ENCODE measurements around the gene LPCAT1.

The LPCAT1 gene

DNA sequence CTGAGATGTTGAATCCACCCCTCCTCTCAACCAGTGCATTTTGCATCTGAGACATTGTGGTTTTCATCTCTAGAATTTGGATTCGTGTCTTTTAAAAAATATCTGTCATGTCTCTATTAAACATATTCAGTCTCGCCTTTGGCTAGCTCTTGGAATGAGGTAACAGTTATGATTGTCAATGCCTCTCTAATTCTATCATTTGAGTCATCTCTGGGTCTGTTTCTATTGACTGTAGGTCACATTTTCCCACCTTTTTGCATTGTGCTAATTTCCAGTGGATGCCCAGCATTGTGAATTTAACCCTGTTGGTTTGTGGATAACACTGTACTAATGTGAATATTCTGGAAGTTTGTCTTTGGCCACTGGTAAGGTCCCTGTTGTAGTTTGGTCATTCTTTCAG lies 70.1 kb downstream of the LPCAT1 start:
- FAIRE-seq (no peak), DNase-seq (ENCODE audit: insufficient read length, low spot score) (no peak)

DNA sequence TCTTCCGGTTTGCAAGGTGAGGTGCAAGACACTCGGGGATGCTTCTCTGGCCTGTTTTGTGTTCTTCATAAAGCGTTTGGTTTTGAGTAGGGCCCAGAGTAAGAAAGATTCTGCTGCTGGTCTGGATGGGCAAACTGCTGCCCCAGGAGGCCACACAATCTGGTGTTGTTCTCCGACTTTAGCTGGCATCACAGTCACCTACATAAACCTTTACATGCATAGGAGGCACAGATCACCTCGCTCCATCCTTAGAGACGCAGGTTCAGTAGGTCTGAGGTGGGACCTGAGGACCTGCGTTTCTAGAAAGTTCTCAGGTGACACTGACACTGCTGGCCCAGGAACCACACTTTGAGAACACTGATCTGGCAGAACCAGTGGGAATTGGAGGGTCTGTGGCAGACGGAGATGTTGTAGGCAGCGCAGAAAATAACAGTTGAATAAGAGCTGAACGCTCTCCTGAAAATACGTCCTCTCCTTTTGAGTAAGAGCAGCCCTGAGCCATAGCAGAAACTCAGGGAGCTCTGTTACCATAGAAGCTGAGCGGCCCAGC lies 74.6 kb downstream of the LPCAT1 start:
- FAIRE-seq (no peak), DNase-seq (ENCODE audit: insufficient read length, low spot score) (no peak)

DNA sequence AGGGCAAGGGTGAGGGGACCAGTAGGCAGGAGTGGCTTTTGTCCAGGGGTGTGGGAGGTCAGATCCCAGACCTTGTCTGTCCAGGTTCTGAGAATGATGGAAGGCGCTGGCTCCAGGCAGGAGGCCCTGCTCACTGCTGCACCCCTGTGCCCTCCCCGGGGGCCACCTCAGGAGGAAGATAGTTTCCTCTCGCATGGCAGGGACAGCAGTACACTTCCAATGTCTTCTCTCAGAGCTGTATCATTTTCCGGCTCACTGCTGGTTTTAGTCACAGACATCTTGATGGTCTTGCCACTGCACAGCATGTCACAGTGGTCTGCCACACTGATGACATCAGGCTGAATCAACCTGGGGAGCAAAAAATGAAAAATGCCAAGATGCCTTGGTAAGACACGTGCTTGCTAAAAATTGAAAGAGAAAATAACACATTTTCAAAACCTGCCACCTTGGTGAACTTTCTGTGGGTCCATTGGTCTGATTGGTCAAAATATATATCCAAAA lies 75.2 kb downstream of the LPCAT1 start:
- FAIRE-seq = no peak

DNA sequence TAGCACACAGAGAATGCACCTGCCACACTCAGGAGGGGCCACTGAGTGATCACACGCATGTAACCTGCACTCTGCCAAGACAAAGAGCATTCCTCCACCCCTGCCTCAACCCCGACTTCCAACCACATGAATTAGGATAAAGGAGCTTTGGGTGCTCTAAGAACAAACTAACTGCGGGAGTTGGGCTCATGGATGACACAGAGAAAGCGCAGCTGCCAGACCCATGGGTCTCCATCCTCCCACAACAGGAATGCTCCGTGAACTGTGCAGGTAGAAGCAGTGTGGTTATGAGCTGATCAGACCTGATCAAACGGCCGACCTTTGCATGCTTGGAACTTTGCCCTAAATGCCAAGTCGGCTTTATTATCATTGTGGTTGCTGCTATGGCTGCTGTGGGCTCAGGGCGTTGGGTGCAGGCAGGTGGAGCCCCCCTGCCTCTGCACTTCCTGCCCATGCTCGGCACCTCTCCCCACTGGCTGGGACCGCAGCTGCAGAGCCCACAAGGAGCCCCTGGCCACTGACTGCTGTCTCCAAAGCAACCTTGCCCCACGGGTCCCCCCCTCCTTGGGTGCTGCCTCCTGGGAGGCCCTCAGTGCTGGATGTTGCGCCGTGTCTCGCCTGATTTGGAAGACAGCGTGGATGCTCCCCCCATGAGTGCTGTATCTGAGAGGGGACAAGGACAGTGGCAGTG lies 75.9 kb downstream of the LPCAT1 start:
- no peak for FAIRE-seq
- DNase-seq (ENCODE audit: insufficient read length, low spot score) = no peak

More for the DNA sequence above, 75.2 kb downstream of the LPCAT1 start:
- DNase-seq (ENCODE audit: insufficient read length, low spot score) = no peak

DNA sequence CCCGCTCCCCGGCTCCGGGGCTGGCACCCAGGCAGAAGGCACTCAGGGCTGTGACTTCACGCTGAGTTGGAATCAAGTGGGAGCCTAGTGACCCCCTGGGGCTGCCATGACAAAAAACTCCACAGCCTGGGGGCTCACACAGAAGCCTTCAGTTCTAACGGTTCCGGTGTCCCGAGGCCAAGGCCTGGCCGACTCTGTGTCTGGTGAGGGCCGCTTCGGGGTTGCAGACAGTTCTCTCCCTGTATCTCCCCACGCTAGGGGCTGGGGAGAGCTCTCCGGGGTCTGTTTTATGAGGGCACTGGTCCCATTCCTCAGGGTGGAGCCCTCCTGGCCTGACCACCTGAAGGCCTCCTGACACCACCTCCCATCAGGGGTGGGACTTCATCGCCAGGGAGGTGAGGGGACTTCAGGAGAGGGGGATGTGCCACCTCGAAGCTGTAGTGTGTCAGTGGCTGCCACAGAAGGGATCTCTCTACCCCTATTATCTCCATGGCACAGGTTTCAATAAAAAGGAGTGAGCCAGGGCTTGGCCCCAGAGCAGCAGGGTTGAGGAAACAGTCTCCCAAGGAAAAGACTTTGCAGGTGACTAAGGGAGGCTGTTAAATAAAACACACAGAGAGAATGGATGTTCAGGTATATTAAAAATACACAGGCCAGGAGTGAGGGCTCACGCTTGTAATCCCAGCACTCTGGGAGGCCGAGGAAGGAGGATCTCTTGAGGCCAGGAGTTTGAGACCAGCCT lies 77.0 kb downstream of the LPCAT1 start:
- no peak for FAIRE-seq

DNA sequence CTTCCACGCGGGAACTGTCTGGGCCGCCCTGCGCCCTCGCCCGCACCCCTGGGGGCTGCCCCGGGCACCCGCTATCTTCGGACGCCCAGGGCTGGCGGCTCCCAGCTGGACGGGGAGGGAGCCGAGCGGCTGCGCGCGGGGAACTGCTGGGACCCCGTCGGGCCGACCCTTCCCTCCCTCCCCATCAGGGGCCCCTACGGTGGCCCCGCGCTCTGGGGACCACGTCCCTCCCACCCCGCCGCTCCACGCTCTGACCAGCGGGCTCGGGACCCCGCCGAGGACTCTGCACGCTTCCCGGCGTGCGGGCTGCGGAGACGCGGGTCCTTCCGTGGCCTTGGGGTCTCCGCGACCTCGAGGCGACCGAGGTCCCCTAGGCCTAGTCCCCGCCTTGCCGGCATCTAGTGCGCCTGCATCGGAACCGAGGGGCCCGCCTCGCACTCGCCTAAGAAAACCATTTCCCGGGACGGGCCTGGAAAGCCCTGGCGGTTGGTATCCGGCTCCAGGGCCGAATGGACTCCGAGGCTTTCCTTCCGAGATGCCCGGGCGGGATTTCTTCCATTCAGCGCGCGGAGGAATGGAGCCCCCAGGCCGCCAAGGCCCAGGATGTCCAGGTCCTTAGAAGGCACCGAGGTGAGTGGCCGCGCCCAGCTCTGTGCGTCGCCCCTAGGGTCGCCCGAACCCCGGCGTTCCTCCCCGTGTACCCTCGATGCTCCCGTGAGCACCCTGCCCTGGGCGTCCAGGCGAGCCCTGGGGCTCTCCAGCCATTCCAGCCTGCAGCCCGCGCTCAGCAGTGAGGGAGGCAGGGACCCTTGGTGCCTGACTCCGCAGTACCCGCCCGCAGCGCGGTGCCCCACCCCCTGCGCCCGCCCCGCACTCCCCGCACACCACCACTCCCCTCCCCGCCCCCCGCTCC lies 77.8 kb downstream of the LPCAT1 start:
- FAIRE-seq (no peak), DNase-seq (ENCODE audit: insufficient read length, low spot score) (no peak)

More for the DNA sequence above, 77.0 kb downstream of the LPCAT1 start:
- DNase-seq (ENCODE audit: insufficient read length, low spot score) = no peak

DNA sequence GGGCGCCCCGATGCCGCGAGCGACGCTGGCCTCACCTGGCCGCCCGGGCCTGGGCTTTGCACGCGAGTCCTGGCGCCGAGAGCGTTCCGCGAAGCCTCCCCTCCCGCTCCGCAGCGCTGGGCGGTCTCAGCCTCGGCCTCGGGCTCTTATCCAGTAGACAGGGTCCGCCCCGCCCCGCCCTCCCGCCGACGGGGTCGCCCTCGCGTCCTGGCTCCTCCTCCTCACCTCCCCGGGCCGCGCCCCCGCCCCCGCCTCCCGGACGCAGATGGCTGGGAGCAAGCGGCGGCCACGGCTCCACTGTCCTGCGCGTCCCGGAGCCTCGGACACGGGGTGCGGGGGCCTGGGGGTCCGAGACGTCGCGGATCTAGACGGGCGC lies 78.5 kb downstream of the LPCAT1 start, which contains the start of gene SLC6A3:
Gene SLC6A3, minus strand, starts transcription at position 128 of the 376 bp plus-strand sequence. CDS start 2,243 bp downstream, outside the sequence.
- no peak for DNase-seq (ENCODE audit: insufficient read length, low spot score)
- no peak for FAIRE-seq

DNA sequence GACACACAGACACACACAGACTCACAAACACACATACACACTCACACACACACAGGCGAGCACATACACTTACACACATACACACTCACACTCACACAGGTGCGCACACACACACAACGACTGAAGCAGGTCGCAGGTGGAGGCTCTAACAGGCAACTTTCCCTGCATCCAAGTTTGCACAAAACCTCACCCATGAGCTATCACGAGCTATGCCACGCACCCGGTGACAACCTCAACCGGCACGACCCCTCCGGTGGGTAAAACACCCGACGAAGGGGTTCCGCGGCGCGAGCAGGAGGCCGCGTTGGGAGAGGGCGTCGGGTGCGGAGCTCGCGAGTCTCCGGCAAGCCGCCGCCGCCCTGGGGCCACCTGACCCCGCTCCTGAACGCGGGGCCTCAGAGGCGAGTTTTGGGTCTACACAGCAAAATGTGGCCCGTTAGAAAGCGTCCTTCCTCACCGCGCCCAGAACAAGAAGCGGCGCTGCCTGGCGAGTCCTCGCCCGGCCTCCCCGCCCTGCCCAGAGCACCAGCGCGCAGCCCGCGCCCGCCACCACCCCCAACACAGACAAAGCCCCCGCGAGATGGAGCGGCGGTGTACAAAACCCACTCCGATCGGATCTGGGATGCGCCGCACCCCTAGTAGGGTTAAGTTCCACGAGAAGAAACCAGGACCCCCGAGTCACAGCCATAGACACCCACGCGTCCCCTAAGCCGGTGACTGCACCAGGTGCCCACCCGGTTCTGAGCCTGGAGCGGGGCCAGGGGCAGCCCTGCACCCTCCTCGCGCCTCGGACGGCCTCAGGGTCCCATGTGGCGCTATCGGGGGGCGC lies 79.2 kb downstream of the LPCAT1 start:
- no peak for FAIRE-seq
- DNase-seq (ENCODE audit: insufficient read length, low spot score) = no peak

DNA sequence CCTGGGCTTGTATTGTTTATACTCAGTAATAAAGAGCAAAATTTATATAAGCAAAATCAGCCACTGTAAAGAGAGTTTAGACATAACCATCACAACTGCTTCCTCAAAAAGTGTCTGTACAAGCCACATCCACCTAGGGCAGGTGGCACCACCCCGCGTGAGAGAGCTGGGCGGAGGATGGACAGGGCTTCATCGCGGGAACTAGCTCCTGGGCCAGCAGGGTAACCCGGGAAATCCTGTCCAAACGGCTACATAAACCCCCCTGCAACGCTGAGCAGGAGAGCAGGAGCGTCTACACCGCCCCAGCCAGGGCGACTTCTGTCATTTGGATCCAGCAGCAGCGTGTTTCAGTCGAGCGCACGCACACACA lies 79.8 kb downstream of the LPCAT1 start:
- DNase-seq (ENCODE audit: insufficient read length, low spot score) (no peak), FAIRE-seq (no peak)

DNA sequence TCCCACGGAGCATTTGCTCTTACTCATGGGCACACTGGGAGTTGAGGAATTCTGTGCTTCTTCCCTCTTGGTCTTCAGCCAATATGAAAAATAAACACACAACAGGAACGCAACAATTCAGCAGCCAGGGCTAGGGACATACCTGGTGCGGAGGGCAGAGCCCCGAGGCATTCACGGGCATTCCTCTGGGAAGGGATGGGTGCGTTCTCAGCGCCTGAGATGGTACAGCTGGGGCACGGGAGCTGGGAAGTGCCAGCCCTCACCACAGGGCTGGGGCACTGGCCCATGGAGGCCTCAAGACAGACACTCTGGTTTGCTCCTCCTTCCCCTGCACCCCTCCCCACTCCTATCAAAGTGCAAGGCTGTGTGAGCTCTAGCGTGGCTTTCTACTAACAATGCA lies 80.6 kb downstream of the LPCAT1 start:
- no peak for FAIRE-seq

DNA sequence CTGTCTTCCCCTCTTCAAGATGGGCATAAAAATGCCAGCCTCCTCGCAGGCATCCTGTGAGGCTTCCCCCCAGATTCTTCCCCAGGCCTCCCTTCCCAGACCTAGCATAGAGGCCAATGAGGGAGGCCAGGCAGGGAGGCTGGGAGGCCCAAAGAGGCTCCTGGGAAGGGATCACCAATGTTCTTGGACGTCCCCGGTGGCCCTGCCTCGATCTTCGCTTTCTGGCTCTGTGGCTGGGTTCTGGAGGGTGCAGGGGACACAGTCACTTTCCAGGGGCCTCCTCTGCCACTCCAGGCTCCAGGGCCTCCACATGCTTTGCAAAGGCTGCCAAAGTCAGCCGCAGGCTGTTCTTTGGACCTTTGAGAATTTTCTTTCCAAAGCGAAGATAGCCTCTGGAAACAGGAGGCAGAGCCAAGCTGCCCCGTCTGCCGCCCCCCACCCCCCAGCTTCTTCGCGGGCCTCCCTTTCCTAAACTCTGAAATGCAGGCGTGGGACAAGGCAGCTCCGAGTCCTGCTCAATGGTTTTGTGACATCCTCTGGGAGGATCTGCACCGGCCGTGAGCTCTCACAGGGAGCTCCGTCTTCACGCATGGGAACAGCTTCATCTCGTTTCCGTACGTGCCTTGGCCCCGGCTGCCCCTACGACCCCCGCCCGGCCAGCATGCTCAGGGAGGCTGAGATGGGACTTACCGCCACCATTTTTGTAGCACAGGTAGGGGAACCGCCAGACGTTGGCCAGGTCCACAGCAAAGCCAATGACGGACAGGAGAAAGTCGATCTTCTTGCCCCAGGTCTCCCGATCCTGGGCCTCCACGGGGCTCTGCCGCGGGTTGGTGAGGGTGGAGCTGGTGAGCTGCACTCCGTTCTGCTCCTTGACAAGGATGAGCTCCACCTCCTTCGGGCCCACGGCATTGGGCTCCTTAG lies 81.3 kb downstream of the LPCAT1 start:
- no peak for FAIRE-seq

More for the DNA sequence above, 80.6 kb downstream of the LPCAT1 start:
- no peak for DNase-seq (ENCODE audit: insufficient read length, low spot score)

DNA sequence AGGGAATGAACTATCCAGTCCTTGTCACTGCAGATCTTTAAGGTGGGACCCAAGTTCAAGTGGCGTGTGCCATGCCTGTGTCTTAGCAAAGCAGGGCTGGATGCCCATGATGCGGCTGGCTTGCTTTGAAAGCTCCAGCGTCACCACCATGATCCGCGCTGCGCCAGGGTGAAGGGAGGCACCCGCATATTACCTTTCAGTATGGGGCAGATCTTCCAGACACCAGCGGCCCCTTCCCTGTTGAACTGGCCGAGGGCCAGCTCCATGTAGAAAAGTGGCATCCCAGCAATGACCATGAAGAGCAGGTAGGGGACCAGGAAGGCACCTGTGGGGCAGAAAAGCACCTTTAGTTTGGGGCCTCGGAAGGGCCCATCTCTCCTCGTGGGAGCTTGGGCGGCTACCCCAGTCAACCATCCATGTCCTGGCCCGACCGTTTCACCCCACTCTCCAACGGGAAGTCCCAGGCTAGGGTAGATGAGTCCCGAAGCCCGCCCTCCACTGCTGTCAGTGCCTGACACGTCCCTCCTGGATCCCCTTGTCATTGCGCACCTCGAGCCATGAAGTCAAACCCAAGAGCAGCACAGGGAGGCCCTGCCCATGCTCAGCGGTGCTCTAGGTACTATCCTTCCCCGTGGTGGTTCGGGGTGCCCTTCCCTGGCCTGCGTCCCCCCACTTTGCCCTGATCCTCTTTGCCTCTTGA lies 82.4 kb downstream of the LPCAT1 start:
- FAIRE-seq = no peak
- no peak for DNase-seq (ENCODE audit: insufficient read length, low spot score)

More for the DNA sequence above, 81.3 kb downstream of the LPCAT1 start:
- DNase-seq (ENCODE audit: insufficient read length, low spot score) = no peak

DNA sequence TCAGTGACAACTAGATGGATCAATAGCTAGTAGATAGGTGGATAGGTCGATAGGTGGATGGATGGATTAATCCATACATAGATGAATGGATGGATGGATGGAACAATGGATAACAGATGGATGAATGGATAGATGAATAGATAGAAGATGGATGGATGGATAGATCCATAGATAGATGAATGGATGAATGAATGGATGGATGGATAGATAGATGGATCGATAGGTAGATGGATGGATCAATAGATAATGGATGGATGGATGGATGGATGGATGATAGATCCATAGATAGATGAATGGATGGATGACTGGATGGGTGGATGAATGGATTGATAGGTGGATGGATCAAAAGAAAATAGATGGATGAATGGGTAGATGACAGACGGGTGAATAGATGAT lies 83.7 kb downstream of the LPCAT1 start:
- no peak for DNase-seq (ENCODE audit: insufficient read length, low spot score)
- FAIRE-seq = no peak

DNA sequence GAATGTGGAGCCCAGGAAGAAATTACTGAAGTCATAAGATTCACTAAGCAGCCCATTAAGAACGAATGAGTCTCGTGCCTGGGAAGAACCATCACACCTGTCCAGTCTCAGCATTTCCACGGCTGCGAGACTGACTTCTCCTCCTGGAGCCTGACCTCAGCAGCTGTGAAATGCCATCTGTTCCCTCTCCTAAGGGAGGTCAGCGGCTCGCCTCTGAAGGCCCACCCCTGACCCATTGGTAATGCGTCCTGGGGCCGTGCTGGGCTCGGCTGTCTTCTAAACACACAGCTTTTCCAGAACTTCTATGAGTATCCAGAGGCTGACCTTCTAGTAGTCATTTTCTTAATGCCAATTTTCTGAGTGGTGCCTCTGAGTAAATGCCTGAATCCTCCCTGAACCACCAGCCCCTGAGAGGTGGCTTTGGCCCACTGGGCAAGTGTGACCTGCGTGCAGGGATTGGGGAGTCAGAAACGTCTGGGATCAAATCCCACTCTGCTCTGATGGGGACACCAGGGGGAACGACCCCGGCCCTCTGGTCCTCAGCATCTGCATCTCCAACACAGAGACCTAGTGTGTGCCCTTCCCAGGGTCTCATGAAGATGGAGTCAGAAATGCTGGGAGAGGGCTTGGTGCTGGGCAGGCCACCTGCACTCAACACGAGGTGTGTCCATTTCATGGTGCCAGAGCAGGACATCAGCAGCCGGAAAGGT lies 84.2 kb downstream of the LPCAT1 start:
- DNase-seq (ENCODE audit: insufficient read length, low spot score) = no peak
- FAIRE-seq = no peak

DNA sequence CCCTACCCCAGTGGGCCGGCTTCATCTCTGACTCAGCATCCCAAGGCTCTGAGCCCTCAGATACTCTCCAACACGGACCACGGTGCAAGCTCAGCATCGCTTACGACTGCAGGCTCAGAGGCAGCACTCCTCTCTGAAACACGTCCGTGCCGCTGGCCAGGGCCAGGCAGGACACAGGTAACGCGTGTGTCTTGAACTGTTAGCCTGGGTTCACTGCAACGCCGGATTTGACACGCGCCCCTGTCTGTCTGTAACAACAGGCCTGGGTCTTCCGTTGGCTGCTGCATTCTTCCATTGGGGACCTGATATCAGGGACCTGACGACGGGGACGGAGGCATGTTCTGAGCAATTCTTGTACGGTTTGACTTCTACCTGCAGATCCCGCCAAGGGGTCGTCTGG lies 84.9 kb downstream of the LPCAT1 start:
- FAIRE-seq = no peak

DNA sequence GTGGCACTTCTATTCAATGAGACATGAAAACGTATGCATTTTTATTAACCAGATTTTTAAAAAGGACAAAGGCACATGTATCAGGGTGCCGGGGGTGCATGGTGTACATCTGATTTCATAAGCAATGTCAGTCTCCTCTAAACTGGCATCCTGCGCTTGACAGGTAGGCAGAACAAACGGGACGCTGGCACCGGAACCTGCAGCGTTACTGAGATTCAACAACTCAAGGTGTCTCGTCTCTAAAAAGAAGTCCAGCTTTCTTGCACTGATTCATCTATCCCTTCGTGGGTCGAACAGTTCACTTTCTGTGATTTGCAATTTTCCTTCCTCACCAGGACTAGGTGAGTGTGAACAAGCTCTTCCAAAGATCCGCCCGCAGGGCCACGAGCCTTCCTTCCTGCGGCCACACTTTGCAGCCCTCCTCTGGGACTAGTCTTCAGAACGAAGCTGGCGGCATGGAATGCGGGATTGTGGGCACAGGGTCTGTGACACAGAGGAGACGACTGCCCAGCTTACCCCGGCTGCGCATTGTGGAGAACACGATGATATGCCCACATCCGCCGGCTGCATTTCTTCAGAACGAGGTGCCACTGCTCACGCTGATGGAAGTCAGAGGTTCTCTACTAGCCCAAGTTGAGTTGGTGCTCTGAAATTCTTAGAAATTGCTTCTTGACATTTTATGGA lies 85.7 kb downstream of the LPCAT1 start:
- FAIRE-seq = no peak
- no peak for DNase-seq (ENCODE audit: insufficient read length, low spot score)

More for the DNA sequence above, 84.9 kb downstream of the LPCAT1 start:
- no peak for DNase-seq (ENCODE audit: insufficient read length, low spot score)

DNA sequence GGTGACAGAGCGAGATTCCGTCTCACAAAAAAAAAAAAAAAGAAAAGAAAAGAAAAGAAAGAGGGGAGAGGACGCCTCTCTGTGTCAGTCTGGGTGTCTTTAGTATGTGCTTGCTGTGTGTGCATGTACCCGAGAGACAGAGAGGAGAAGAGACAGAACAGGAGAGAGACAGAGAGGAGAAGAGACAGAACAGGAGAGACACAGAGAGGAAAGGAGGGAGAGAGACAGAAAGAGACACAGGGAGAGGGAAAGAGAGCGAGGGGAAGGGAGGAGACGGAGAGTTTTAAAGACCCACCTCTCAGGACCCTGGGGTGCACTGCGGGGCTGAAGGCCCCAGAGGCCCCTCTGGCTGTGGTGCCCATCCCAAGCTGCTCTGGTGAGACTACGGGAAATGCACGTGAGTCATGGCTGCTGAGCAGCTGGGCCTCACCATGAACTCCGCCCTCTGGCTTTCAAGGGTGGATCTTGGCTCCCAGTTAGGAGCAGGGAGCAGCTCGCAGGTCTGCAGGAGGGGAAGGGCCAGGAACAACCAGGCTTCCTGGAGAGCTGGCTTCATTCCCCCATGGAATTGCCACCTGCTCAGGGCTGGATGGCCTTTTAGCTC lies 86.4 kb downstream of the LPCAT1 start:
- DNase-seq (ENCODE audit: insufficient read length, low spot score) (no peak), FAIRE-seq (no peak)

Measured in GM19239 (cell line).